HepG2 (cell line): Measurements from ENCODE around the gene RGS14. TPM values are rescaled to one million over a fixed set of nuclear protein-coding genes. Genes with fewer than 3 reads are reported as not detected.

ENCODE experiments used
- ARID2 ChIP-seq: sonication (generic); formaldehyde crosslinking; IDR thresholded peaks from 2 replicates; pipeline ENCODE4 v1.8.1; 2022; ENCODE audit warnings: mild to moderate bottlenecking, missing genetic modification reagents, borderline replicate concordance
- BRD4 ChIP-seq: sonication (generic); formaldehyde crosslinking; IDR thresholded peaks from 2 replicates; pipeline ENCODE4 v1.4.0; 2020; ENCODE audit warnings: missing genetic modification reagents
- CBX1 ChIP-seq: IDR thresholded peaks from one replicate; pipeline ENCODE4 v1.6.1; 2016; ENCODE audit warnings: antibody characterized with exemption, low read depth
- ELF3 ChIP-seq: IDR thresholded peaks from 2 replicates; pipeline ENCODE4 v1.6.1; 2016; ENCODE audit warnings: missing genetic modification reagents, missing compliant biosample characterization
- EZH2 ChIP-seq: conservative IDR thresholded peaks from 2 replicates; pipeline ENCODE4 v1.6.1; 2012; ENCODE audit warnings: mild to moderate bottlenecking, low read depth, low read length, moderate library complexity
- FUBP1 ChIP-seq: sonication (generic); formaldehyde crosslinking; IDR thresholded peaks from 2 replicates; pipeline ENCODE4 v1.5.1; 2020; ENCODE audit warnings: missing genetic modification reagents, mild to moderate bottlenecking, borderline replicate concordance
- MAFF ChIP-seq: IDR thresholded peaks from 2 replicates; pipeline ENCODE4 v1.6.1; 2011; ENCODE audit warnings: low read depth, low read length, improper control_type of control experiment
- MED1 ChIP-seq: sonication (generic); formaldehyde crosslinking; IDR thresholded peaks from 2 replicates; pipeline ENCODE4 v1.4.0; 2020; ENCODE audit warnings: missing genetic modification reagents
- MTF2 ChIP-seq: sonication (generic); formaldehyde crosslinking; IDR thresholded peaks from 2 replicates; pipeline ENCODE4 v1.5.0; 2020; ENCODE audit warnings: missing genetic modification reagents, borderline replicate concordance
- MYNN ChIP-seq: sonication (generic); formaldehyde crosslinking; IDR thresholded peaks from 2 replicates; pipeline ENCODE4 v1.4.0; 2020; ENCODE audit warnings: mild to moderate bottlenecking, low read depth, missing genetic modification reagents
- SIN3A ChIP-seq: IDR thresholded peaks from 2 replicates; pipeline ENCODE4 v1.6.1; 2011; ENCODE audit warnings: low read depth, mild to moderate bottlenecking, control low read depth, low read length, borderline replicate concordance
- THYN1 ChIP-seq: sonication (generic); formaldehyde crosslinking; IDR thresholded peaks from 2 replicates; pipeline ENCODE4 v1.8.1; 2023; ENCODE audit warnings: low read depth, mild to moderate bottlenecking, moderate library complexity, missing genetic modification reagents, borderline replicate concordance
- ZNF251 ChIP-seq: sonication (generic); formaldehyde crosslinking; IDR thresholded peaks from 2 replicates; pipeline ENCODE4 v1.9.0; 2021; ENCODE audit warnings: mild to moderate bottlenecking, missing genetic modification reagents
- ZNF33B ChIP-seq: sonication (generic); formaldehyde crosslinking; IDR thresholded peaks from 2 replicates; pipeline ENCODE4 v1.5.1; 2020; ENCODE audit warnings: mild to moderate bottlenecking, missing genetic modification reagents
- ZNF567 ChIP-seq: sonication (generic); formaldehyde crosslinking; IDR thresholded peaks from 2 replicates; pipeline ENCODE4 v1.8.1; 2023; ENCODE audit warnings: mild to moderate bottlenecking, missing genetic modification reagents, borderline replicate concordance
- ZNF83 ChIP-seq: sonication (generic); formaldehyde crosslinking; IDR thresholded peaks from 2 replicates; pipeline ENCODE4 v1.4.0; 2020; ENCODE audit warnings: missing genetic modification reagents, mild to moderate bottlenecking, borderline replicate concordance
- ZNF879 ChIP-seq: sonication (generic); formaldehyde crosslinking; IDR thresholded peaks from 2 replicates; pipeline ENCODE4 v1.8.1; 2023; ENCODE audit warnings: missing genetic modification reagents
- ZSCAN30 ChIP-seq: sonication (generic); formaldehyde crosslinking; IDR thresholded peaks from 2 replicates; pipeline ENCODE4 v1.5.0; 2020; ENCODE audit warnings: mild to moderate bottlenecking, missing genetic modification reagents
- polyA plus RNA-seq, 8 experiments: library from polyadenylated mRNA; depleted of rRNA in 3 of 8; stranded (reverse) in 7 of 8; unstranded in 1 of 8; fragments of >200 nt; fragmentation: Illumina TruSeq in 4 of 8; extraction: Trizol in 4 of 8; gene quantifications; 2 replicates each; pipeline versions ENCODE4 v1.2.1 to v1.2.3, GENCODE V29; 2011 to 2016; ENCODE audit warnings: low read depth in 4 of 8, missing spikeins in 1 of 8, mixed read lengths in 1 of 8; ENCODE audit not compliant: insufficient read depth in 1 of 8
- total RNA-seq, 5 experiments: library from RNA; depleted of rRNA; stranded (reverse); fragments of >200 nt; fragmentation: Illumina TruSeq; extraction: Trizol; gene quantifications; 2 replicates each; pipeline ENCODE4 v1.2.3, GENCODE V29; 2016; ENCODE audit warnings: low read depth in 1 of 5
- TF ChIP-seq, protein P1 (sequence below): sonication (generic); formaldehyde crosslinking; IDR thresholded peaks from 2 replicates; pipeline ENCODE4 v1.5.1; 2020; ENCODE audit warnings: mild to moderate bottlenecking, missing genetic modification reagents
- TF ChIP-seq, protein P2 (sequence below): sonication (generic); formaldehyde crosslinking; IDR thresholded peaks from 2 replicates; pipeline ENCODE4 v1.5.0; 2020; ENCODE audit warnings: mild to moderate bottlenecking, missing genetic modification reagents

The RGS14 gene
- total and polyA plus RNA-seq, 2 of the 13 experiments (the other 11 are each of a cell fraction or from before 2014, with no cell fraction given) = 11.1 to 17.2 TPM

DNA sequence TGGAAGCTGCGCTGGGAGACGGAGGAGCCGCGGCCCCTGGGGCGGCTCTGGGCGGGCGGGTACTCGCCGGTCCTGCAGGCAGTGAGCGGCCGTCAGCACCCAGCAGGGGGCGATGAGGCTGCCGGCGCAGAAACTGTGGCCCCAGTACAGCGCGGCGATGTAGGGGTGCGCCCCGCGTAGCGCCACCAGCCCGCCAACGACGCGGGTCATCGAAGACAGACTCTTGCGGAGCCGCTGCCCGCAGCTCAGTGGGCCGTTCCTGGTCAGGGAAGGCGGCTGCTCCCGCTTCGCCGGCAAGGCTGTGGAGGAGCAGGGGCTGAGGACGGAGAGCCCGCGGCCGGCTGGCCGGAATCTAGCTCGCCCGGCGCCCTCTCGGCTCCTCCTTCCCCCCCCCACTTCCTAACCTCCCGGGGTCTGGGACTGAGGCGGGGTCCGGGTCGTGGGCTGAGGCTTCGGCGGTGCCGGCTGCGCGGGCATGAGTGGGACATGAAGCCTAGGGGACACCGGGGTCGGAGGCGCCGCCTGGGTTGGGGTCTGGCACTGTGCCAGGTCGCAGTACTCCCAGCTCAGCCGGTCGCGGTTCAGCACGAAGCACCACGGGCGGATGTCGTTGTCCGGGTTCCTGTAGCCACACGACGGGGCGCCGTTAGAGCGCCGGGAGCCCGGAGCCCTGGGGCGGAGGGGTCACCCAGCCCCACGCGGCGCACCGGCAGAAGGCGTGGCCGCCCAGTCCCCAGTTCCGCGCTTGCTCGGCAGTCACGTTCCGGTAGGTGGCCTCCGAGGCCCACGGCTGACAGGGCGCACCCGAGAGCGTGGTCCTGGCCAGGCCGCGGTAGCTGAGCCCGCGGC is 46.3 kb downstream of the RGS14 start (continued):
- TF ChIP-seq SIN3A = no peak; the same call in 1 of the 2 replicates
- TF ChIP-seq ZSCAN30 (CRISPR knock-in tag) = no peak
- TF ChIP-seq ARID2 (CRISPR knock-in tag) = no peak
- no peak for TF ChIP-seq ELF3 (CRISPR knock-in tag)
- no peak for TF ChIP-seq CBX1
- no peak for TF ChIP-seq MYNN (CRISPR knock-in tag)
- no peak for TF ChIP-seq ZNF879 (CRISPR knock-in tag)
- no peak for TF ChIP-seq ZNF251 (CRISPR knock-in tag)
- no peak for TF ChIP-seq ZNF33B (CRISPR knock-in tag)
- 0 out of 2 replicates have a peak, but pooled peaks have one; percentile 56 for TF ChIP-seq MTF2 (CRISPR knock-in tag)
- TF ChIP-seq EZH2 = no peak
- TF ChIP-seq, protein P1, sequence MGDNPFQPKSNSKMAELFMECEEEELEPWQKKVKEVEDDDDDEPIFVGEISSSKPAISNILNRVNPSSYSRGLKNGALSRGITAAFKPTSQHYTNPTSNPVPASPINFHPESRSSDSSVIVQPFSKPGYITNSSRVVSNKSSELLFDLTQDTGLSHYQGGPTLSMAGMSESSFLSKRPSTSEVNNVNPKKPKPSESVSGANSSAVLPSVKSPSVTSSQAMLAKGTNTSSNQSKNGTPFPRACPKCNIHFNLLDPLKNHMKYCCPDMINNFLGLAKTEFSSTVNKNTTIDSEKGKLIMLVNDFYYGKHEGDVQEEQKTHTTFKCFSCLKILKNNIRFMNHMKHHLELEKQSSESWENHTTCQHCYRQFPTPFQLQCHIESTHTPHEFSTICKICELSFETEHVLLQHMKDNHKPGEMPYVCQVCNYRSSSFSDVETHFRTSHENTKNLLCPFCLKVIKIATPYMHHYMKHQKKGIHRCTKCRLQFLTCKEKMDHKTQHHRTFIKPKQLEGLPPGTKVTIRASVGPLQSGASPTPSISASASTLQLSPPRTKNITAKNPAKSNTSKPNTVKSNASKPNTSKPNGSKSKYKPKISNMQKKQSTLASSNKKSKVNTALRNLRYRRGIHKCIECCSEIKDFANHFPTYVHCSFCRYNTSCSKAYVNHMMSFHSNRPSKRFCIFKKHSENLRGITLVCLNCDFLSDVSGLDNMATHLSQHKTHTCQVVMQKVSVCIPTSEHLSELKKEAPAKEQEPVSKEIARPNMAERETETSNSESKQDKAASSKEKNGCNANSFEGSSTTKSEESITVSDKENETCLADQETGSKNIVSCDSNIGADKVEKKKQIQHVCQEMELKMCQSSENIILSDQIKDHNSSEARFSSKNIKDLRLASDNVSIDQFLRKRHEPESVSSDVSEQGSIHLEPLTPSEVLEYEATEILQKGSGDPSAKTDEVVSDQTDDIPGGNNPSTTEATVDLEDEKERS = no peak
- TF ChIP-seq MED1 (CRISPR knock-in tag) = no peak; the same call in 1 of the 2 replicates
- no peak for TF ChIP-seq MAFF
- TF ChIP-seq, protein P2, sequence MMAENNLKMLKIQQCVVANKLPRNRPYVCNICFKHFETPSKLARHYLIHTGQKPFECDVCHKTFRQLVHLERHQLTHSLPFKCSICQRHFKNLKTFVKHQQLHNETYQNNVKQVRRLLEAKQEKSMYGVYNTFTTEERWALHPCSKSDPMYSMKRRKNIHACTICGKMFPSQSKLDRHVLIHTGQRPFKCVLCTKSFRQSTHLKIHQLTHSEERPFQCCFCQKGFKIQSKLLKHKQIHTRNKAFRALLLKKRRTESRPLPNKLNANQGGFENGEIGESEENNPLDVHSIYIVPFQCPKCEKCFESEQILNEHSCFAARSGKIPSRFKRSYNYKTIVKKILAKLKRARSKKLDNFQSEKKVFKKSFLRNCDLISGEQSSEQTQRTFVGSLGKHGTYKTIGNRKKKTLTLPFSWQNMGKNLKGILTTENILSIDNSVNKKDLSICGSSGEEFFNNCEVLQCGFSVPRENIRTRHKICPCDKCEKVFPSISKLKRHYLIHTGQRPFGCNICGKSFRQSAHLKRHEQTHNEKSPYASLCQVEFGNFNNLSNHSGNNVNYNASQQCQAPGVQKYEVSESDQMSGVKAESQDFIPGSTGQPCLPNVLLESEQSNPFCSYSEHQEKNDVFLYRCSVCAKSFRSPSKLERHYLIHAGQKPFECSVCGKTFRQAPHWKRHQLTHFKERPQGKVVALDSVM (CRISPR knock-in tag) = no peak
- no peak for TF ChIP-seq ZNF567 (CRISPR knock-in tag)
- no peak for TF ChIP-seq THYN1 (CRISPR knock-in tag)
- no peak for TF ChIP-seq ZNF83
- TF ChIP-seq BRD4 = peak; percentile 52; the same call in 1 of the 2 replicates
- TF ChIP-seq FUBP1 (CRISPR knock-in tag) = no peak
